Hematopoietic multipotent progenitor cell treated with erythropoietin and hydrocortisone succinate and interleukin-3 and kit ligand, for 4 days (in vitro differentiated cells): ENCODE data around the gene ZNF580.
A peak's percentile ranks its signal among the peaks of the same experiment; 100 is the strongest.

ENCODE experiments used
- DNase-seq: peaks from one replicate; pipeline ENCODE4 v3.0.0-alpha.2; 2015

ZNF580 gene

GRCh38 chr19:55624109-55625003, 16.4 kb upstream of the ZNF580 start, which contains the start of gene ZNF784:
TSS of gene ZNF784 (minus strand) at chr19:55624566. CDS start at chr19:55624561, 5 bp downstream.
- peak; percentile 98 for DNase-seq

GRCh38 chr19:55625004-55625326, 15.8 kb upstream of the ZNF580 start:
- DNase-seq = no peak

- no peak for DNase-seq
Observed at GRCh38 chr19:55626350-55626749, 14.5 kb upstream of the ZNF580 start.

GRCh38 chr19:55632463-55632834, 8.4 kb upstream of the ZNF580 start:
- peak; percentile 97 for DNase-seq

- peak; percentile 78 for DNase-seq
Observed at GRCh38 chr19:55633861-55634260, 6.9 kb upstream of the ZNF580 start.

- no peak for DNase-seq
Observed at GRCh38 chr19:55635334-55635717, 5.5 kb upstream of the ZNF580 start.

GRCh38 chr19:55635856-55636440, 4.9 kb upstream of the ZNF580 start:
- DNase-seq = no peak

GRCh38 chr19:55636723-55637122, 4.1 kb upstream of the ZNF580 start:
- DNase-seq = no peak

GRCh38 chr19:55637534-55637933, 3.3 kb upstream of the ZNF580 start:
- DNase-seq = no peak

- peak; percentile 89 for DNase-seq
Observed at GRCh38 chr19:55638864-55639359, 1.9 kb upstream of the ZNF580 start.

GRCh38 chr19:55640043-55640576, 692 bp upstream of the ZNF580 start:
- DNase-seq = peak; percentile 88

- DNase-seq = peak; percentile 48
Observed at GRCh38 chr19:55641426-55642152, 787 bp downstream of the ZNF580 start.

GRCh38 chr19:55642153-55643002, 1.6 kb downstream of the ZNF580 start:
- peak; percentile 48 for DNase-seq

GRCh38 chr19:55643003-55643886, 2.4 kb downstream of the ZNF580 start, which contains the start of gene ZNF581:
TSS of gene ZNF581 (plus strand) at chr19:55643649. CDS start at chr19:55644572, 923 bp downstream.
- DNase-seq = peak; percentile 90

- DNase-seq = no peak
Observed at GRCh38 chr19:55643887-55644176, 3.0 kb downstream of the ZNF580 start.

GRCh38 chr19:55644191-55644833, 3.5 kb downstream of the ZNF580 start:
- DNase-seq = no peak

- no peak for DNase-seq
Observed at GRCh38 chr19:55644842-55645511, 4.2 kb downstream of the ZNF580 start.

GRCh38 chr19:55645512-55645881, 4.7 kb downstream of the ZNF580 start:
- DNase-seq = no peak

- DNase-seq = no peak
Observed at GRCh38 chr19:55646889-55647731, 6.3 kb downstream of the ZNF580 start.
